Endothelial cell (in vitro differentiated cells): ENCODE data around the gene OXER1. TPM values are rescaled to one million over a fixed set of nuclear protein-coding genes. Genes with fewer than 3 reads are reported as not detected.

Experiments
- DNase-seq: peaks from one replicate; pipeline ENCODE4 v3.0.0; 2021; ENCODE audit warnings: low spot score
- H3K27ac Mint-ChIP-seq: one replicate; pipeline ENCODE4 v1.8.0; 2021; ENCODE audit warnings: mixed read lengths, inconsistent platforms; ENCODE audit not compliant: unreplicated experiment
- H3K27me3 Mint-ChIP-seq: one replicate; pipeline ENCODE4 v1.8.0; 2021; ENCODE audit warnings: mild to moderate bottlenecking, moderate library complexity, mixed read lengths, inconsistent platforms; ENCODE audit not compliant: unreplicated experiment
- H3K36me3 Mint-ChIP-seq: one replicate; pipeline ENCODE4 v1.8.0; 2021; ENCODE audit warnings: mild to moderate bottlenecking, low read depth, mixed read lengths, inconsistent platforms; ENCODE audit not compliant: unreplicated experiment
- H3K4me1 Mint-ChIP-seq: one replicate; pipeline ENCODE4 v1.8.0; 2021; ENCODE audit warnings: mild to moderate bottlenecking, mixed read lengths, inconsistent platforms; ENCODE audit not compliant: unreplicated experiment
- H3K4me3 Mint-ChIP-seq: one replicate; pipeline ENCODE4 v1.8.0; 2021; ENCODE audit warnings: mild to moderate bottlenecking, mixed read lengths, inconsistent platforms; ENCODE audit not compliant: unreplicated experiment
- H3K9me3 Mint-ChIP-seq: one replicate; pipeline ENCODE4 v1.8.0; 2021; ENCODE audit warnings: mixed read lengths, inconsistent platforms; ENCODE audit not compliant: unreplicated experiment
- CTCF ChIP-seq: fragments of 200-600 bp; sonication (generic); IDR thresholded peaks from one replicate; pipeline ENCODE4 v1.5.0; 2021; ENCODE audit warnings: antibody characterized with exemption; ENCODE audit not compliant: unreplicated experiment
- total RNA-seq: library from RNA; stranded (reverse); fragmentation: NEBNext Ultra II Directional; extraction: Animal tissue kit (Norgen Biotek cat#: 25700); gene quantifications from one replicate; pipeline ENCODE4 v1.2.1, GENCODE V29; 2021; ENCODE audit not compliant: unreplicated experiment

Gene OXER1
- total RNA-seq, 1 donor from 2014 or later, result 1.5 TPM

GRCh38 chr2:42767080-42767898 lies 3.4 kb upstream of the OXER1 start:
- Mint-ChIP-seq H3K27me3 (peaks cover 15% of the 10 kb centered on the region), H3K36me3 (peaks cover 13% of the 10 kb centered on the region), H3K9me3 (no peaks in the 10 kb centered on the region), H3K4me1 (no peaks in the 10 kb centered on the region), H3K27ac (no peak overlapping the region), H3K4me3 (no peak overlapping the region)
- no peak for DNase-seq
- TF ChIP-seq CTCF, result no peak

GRCh38 chr2:42765686-42766085 lies 1.8 kb upstream of the OXER1 start:
- no peak for TF ChIP-seq CTCF
- Mint-ChIP-seq H3K4me1 (no peaks in the 10 kb centered on the region), H3K27me3 (peaks cover 19% of the 10 kb centered on the region), H3K9me3 (no peaks in the 10 kb centered on the region), H3K27ac (no peak overlapping the region), H3K36me3 (peaks cover 13% of the 10 kb centered on the region), H3K4me3 (peak overlapping the region; percentile 22)
- no peak for DNase-seq

- Mint-ChIP-seq H3K4me1 (no peaks in the 10 kb centered on the region), H3K9me3 (no peaks in the 10 kb centered on the region), H3K27me3 (peaks cover 18% of the 10 kb centered on the region), H3K27ac (no peak overlapping the region), H3K4me3 (no peak overlapping the region), H3K36me3 (peaks cover 13% of the 10 kb centered on the region)
- TF ChIP-seq CTCF, result no peak
- DNase-seq, result no peak
Observed at GRCh38 chr2:42764901-42765300, 966 bp upstream of the OXER1 start.

GRCh38 chr2:42762823-42763804 lies 821 bp downstream of the OXER1 start:
- Mint-ChIP-seq H3K27me3 (peaks cover 14% of the 10 kb centered on the region), H3K4me1 (no peaks in the 10 kb centered on the region), H3K27ac (no peak overlapping the region), H3K36me3 (peaks cover 15% of the 10 kb centered on the region), H3K9me3 (no peaks in the 10 kb centered on the region), H3K4me3 (peak overlapping the region; percentile 29)
- no peak for DNase-seq
- no peak for TF ChIP-seq CTCF
